HG03135 (cell line): ENCODE results near the gene CELSR2.

Experiments used
- ATAC-seq: cut with Tn5 transposase; IDR thresholded peaks from one replicate; pipeline ENCODE4 v1.9.1; 2021; ENCODE audit warnings: mild to moderate bottlenecking, moderate library complexity; ENCODE audit not compliant: unreplicated experiment

The CELSR2 gene

DNA sequence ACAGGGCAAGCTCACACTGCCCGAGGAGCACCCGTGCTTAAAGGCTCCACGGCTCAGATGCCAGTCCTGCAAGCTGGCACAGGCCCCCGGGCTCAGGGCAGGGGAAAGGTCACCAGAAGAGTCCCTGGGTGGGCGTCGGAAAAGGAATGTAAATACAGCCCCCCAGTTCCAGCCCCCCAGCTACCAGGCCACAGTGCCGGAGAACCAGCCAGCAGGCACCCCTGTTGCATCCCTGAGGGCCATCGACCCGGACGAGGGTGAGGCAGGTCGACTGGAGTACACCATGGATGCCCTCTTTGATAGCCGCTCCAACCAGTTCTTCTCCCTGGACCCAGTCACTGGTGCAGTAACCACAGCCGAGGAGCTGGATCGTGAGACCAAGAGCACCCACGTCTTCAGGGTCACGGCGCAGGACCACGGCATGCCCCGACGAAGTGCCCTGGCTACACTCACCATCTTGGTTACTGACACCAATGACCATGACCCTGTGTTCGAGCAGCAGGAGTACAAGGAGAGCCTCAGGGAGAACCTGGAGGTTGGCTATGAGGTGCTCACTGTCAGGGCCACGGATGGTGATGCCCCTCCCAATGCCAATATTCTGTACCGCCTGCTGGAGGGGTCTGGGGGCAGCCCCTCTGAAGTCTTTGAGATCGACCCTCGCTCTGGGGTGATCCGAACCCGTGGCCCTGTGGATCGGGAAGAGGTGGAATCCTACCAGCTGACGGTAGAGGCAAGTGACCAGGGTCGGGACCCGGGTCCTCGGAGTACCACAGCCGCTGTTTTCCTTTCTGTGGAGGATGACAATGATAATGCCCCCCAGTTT is 1.3 kb downstream of the CELSR2 start:
- ATAC-seq: no peak

DNA sequence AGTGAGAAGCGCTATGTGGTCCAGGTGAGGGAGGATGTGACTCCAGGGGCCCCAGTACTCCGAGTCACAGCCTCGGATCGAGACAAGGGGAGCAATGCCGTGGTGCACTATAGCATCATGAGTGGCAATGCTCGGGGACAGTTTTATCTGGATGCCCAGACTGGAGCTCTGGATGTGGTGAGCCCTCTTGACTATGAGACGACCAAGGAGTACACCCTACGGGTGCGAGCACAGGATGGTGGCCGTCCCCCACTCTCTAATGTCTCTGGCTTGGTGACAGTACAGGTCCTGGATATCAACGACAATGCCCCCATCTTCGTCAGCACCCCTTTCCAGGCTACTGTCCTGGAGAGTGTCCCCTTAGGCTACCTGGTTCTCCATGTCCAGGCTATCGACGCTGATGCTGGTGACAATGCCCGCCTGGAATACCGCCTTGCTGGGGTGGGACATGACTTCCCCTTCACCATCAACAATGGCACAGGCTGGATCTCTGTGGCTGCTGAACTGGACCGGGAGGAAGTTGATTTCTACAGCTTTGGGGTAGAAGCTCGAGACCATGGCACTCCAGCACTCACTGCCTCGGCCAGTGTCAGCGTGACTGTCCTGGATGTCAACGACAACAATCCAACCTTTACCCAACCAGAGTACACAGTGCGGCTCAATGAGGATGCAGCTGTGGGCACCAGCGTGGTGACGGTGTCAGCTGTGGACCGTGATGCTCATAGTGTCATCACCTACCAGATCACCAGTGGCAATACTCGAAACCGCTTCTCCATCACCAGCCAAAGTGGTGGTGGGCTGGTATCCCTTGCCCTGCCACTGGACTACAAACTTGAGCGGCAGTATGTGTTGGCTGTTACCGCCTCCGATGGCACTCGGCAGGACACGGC is 2.2 kb downstream of the CELSR2 start:
- ATAC-seq: no peak

DNA sequence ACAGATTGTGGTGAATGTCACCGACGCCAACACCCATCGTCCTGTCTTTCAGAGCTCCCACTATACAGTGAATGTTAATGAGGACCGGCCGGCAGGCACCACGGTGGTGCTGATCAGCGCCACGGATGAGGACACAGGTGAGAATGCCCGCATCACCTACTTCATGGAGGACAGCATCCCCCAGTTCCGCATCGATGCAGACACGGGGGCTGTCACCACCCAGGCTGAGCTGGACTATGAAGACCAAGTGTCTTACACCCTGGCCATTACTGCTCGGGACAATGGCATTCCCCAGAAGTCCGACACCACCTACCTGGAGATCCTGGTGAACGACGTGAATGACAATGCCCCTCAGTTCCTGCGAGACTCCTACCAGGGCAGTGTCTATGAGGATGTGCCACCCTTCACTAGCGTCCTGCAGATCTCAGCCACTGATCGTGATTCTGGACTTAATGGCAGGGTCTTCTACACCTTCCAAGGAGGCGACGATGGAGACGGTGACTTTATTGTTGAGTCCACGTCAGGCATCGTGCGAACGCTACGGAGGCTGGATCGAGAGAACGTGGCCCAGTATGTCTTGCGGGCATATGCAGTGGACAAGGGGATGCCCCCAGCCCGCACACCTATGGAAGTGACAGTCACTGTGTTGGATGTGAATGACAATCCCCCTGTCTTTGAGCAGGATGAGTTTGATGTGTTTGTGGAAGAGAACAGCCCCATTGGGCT is 3.0 kb downstream of the CELSR2 start:
- no peak for ATAC-seq

DNA sequence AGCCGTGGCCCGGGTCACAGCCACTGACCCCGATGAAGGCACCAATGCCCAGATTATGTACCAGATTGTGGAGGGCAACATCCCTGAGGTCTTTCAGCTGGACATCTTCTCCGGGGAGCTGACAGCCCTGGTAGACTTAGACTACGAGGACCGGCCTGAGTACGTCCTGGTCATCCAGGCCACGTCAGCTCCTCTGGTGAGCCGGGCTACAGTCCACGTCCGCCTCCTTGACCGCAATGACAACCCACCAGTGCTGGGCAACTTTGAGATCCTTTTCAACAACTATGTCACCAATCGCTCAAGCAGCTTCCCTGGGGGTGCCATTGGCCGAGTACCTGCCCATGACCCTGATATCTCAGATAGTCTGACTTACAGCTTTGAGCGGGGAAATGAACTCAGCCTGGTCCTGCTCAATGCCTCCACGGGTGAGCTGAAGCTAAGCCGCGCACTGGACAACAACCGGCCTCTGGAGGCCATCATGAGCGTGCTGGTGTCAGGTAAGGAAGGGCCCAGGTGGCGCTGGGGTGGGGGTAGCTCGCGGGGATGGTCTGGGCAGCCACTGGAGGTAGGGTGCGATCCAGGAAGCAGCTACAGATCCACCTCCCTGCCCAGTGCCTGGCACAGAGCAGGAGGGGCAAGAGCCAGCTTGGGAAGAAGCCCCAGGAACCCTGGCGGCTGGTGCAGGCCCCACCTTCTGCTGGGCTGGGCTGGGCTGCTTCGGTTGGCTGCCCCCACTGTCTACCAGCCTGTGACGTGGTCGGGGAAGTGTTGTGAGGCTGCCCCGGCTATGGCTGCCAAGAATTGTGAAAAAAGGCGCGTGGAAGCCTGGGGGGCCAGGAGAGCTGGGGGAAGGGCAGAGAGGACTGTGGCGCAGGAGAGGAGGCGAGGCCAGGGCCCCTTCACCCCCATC is 3.8 kb downstream of the CELSR2 start:
- no peak for ATAC-seq

DNA sequence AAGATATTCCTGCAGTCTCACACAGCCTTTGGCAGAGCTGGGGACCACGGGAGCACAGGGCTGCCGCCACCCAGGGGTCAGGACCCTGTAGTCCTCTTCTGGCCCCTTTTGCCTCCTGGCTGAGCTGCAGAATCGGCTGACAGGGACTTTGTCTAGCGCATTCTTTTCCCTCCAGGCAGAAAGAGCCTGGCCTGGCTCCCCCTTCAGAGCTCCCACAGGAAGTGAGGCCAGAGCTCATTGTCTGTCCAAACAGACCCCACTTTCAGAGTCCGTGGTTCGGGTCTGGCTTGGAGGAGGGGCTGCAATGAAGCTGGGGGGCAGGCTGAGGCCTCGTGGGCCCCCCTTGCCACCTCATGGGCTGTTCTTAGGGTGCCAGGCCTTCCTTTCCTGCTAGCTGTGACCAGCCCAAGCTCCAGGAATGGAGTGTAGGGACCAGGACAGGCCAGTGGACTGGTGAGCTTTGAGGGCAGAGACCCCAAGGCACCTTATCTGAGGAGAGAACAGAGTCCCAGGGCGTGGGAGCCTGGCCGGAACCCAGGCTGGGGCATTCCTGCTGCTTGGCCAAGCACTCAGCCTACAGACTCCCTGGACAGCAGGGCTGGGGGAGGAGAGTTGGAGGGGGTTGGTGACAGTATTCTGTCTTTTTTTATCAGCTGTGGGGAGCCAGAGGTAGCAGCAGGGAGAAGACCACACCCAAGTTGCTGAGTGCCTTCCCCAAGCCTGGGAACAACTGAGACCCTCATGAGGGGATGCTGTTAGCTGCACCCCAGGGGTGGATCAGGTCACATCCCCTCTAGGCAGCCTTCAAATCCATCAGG is 4.7 kb downstream of the CELSR2 start:
- ATAC-seq: no peak

DNA sequence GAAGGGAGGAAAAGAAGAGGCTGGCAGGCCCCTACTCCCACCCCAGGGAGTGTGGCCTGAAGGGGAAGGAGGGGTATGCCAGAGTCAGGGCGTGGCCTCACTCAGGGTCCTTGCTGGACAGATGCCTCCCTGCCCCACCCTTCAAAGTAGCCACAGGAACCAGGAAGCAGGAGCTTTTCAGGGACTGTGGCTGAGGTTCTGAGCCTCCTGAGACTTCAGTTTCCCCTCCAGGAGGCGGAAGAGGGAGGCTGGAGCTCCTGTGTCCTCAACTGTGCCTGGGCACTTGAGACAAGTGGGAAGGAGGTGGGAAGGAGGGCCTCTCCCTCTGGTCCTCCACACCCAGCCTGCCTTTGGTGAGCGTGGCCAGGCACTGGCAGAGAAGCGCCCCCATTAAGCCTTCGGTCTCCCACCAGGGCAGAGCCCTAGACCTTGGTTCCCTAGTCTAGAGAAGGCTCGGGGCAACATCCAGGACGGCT is 5.3 kb downstream of the CELSR2 start:
- ATAC-seq: no peak

DNA sequence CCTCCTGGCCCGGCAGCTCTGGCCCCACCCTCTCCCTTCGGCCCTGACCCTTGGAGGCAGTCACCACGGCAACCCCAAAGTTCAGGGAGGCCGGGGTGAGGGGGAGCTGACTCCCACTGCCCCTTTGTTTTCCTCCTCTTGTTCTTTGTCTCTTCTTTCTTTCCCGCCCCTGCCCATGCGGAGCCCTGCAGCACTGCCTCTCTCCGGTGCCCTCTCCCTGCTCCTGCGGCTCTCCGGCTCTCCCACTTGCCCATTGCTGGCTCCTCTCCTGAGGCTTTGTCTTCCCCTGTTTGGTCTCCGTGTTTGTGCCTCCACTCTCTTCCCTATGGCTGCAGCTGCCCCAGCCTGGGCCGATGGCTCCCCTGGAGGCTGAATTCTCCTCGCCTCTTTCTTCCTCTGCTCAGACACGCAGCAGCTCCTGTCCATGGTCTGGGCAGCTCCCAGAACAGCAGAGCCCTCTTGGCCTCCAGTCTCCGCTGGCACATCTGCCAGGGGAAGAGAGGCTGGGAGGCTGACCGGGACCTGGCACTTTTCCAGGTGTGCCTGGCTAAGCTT is 5.8 kb downstream of the CELSR2 start:
- ATAC-seq: no peak

DNA sequence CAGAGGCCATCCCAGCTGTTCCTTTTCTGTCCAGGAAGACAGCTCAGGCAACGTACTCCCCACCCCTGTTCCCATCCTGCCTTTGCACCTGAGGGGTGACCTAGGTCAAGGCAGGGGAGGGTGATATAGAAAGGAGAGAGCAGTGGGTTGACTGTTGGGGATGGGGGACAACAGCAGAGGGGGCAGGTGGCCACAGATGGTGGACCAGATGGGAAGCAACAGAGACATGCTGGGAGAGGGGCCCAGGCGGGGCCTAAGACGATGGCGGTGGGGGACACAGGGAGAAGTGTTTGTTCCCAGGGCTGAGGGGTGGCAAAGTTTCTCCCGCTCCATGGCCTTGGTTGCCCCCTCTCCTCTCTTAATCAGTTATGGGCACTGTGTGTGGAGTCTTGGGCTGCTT is 6.3 kb downstream of the CELSR2 start:
- ATAC-seq: no peak

DNA sequence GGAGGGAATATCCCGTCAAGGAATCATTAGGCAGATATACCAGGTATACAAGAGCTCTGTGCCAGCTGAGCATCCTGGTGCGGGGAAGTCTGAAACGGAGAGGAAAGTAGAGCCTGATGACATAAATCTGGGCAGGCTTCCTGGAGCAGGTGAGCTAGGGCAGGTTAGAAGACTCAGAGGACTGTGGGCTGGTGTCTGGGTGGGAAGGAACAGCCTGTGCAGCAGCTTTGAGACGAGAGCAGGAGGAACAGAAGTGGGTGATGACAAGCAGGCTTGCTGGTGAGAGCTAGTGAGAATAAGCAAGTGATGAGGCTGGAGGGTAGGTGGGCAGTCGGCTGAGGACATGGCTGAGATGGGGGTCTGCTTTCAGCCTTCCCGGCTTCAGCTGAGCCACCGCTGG is 6.7 kb downstream of the CELSR2 start:
- no peak for ATAC-seq

DNA sequence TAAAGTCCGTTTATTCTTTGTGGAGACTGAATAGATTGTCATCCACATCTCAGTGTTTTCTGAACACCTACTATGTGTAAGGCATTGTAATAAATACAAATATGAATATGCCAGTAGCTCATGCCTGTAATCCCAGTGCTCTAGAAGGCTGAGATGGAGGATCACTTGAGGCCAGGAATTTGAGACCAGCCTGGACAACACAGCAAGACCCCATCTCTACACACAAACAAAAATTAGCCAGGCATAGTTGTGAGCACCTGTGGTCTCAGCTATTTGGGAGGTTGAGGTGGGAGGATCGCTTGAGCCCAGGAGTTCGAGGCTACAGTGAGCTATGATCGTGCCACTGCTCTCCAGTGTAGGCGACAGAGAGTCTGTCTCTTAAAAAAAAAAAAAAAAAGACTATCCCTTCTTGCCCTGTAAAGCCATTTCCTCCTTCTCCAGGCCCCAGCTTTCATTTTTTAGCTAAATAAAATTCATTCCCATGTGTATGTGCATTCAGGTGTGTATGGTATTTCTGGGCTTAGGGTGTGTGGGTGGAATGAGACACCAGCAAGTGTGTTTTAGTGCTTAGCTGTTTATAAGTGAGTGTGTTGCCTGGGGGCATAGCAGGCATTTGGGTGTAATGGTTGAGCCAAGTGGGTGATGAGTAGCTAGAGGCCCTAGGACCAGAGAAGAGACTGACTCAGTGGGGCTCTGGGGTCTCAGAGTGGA is 7.8 kb downstream of the CELSR2 start:
- no peak for ATAC-seq

DNA sequence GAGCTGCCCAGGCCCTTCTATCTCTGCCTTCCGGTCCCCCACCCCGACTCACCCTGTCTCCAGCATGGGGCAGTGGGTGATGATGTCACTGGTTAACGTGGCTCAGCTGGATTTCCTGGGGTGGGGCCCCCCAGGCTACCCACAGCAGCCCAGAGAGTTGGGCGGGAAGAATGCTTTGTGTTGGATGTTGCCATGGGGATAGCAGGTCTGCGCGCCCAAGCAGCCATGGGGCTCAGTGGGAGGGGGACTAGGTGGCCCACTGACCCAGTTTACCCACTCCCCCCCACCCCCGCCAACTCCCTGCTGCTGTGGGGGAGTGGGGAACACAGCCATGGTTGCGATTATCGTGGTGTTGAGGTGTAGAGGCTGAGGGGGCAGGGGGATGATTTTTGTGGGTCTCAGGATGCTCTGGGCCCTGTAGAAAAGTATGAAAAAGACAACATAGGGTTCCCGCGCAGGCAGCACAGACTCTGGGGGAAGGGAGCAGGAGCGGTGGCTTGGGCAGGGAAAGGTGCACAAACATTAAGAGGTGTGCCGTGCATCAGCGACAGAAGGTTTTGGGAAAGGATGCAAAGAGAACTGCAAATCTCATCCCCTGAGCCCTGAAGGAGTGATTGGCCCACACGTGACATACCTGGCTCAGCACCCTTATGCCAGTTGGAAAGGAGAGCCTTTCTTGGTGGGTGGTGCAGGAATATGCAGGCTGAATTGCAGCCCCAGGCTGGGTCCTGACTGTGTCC is 8.5 kb downstream of the CELSR2 start:
- no peak for ATAC-seq

DNA sequence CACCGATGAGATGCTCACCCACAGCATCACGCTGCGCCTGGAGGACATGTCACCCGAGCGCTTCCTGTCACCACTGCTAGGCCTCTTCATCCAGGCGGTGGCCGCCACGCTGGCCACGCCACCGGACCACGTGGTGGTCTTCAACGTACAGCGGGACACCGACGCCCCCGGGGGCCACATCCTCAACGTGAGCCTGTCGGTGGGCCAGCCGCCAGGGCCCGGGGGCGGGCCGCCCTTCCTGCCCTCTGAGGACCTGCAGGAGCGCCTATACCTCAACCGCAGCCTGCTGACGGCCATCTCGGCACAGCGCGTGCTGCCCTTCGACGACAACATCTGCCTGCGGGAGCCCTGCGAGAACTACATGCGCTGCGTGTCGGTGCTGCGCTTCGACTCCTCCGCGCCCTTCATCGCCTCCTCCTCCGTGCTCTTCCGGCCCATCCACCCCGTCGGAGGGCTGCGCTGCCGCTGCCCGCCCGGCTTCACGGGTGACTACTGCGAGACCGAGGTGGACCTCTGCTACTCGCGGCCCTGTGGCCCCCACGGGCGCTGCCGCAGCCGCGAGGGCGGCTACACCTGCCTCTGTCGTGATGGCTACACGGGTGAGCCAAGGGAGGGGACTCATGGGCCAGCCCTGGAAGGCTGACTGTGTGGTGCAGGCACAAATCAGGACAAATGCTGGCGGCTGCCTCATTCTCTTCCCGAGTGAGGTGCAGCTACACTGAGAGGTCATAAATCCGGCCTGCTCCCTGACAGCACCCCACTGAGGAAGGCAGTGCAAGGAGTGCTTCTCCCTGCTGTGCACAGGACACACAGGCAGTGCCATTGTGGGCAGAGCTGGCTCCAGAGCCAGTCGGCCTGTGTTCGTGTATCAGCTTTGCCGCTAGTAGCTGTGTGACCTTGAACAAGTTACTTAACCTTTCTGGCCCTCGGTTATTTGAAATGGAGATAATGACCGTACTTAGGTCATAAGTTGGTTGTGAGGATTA is 9.4 kb downstream of the CELSR2 start:
- no peak for ATAC-seq

DNA sequence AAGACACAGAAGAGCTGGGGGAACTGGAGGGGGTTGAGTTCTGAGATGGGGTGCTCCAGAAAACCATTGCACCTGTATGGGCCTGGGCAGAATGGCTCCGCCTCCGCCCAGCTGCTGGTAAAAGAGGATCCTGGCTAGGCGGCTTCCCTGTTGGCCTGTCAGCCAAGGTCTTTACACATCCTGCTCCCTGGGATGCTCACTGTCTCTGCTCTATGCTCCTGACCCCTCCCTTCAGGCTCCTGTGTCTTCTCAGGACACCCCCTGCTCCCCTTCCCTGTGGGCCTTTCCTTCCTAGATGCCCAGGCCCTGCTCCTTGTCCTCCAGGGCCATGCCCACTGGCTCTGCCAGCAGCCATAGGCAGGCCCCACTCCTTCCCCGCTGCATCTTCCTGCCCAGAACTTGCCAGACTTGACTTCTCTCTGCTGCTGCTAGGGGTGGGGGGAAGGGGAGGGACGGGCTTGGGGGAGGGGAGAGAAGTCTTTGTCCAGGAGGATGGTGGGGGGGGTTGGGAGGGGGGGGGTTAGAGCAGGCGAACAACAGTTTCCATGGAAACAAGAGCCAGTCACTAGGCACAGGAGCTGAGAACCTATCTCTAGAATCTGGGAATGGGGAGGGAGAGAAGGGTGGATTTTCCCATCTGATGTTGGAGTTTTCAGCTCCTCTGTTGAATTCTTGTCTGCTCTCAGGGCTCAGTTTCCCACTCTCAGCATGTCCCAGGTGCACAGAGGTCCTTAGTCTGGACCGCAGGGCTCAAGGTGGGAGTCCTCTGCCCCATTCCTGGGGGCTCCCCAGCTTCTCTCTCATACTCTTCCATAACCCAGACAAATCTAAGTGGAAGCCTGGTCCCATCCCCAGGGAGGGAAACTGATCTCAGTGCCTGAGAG is 10.6 kb downstream of the CELSR2 start:
- no peak for ATAC-seq

DNA sequence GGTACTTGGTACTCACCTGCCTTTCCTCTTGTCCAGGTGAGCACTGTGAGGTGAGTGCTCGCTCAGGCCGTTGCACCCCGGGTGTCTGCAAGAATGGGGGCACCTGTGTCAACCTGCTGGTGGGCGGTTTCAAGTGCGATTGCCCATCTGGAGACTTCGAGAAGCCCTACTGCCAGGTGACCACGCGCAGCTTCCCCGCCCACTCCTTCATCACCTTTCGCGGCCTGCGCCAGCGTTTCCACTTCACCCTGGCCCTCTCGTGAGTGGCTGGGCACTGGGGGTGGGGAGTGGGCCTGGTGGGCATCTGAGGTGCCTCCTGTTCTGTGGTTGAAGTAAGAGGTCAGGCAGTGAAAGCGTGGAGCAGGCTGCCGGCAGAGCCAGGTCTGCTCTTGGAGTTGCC is 11.7 kb downstream of the CELSR2 start:
- ATAC-seq: no peak

DNA sequence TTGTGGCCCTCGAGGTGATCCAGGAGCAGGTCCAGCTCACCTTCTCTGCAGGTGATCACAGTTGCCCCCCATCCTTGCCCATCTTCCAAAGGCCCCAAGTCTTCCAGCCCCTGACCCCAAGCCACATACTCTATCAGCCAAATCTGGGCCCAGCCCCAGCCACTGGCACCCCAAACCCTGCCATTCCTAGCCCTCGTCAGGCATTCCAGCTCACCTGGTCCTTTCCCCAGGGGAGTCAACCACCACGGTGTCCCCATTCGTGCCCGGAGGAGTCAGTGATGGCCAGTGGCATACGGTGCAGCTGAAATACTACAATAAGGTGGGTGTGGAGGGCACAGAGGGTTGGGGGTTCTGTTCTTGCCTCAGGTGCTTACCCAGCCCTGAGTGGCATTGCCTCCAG is 12.2 kb downstream of the CELSR2 start:
- no peak for ATAC-seq
